Liver (tissue), 3 donors: ENCODE results near the gene MYOCOS.

Experiments
- ATF3 ChIP-seq: IDR thresholded peaks from 2 replicates; pipeline ENCODE4 v1.6.1; 2016; ENCODE audit warnings: antibody characterized with exemption
- CTCF ChIP-seq: fragments of 150-350 bp; IDR thresholded peaks from 2 replicates; pipeline ENCODE4 v1.5.1; 2017; ENCODE audit warnings: improper control_type of control experiment, low read depth, low read length; ENCODE audit not compliant: missing input control
- EGR1 ChIP-seq, 2 donors: IDR thresholded peaks; 2 replicates each; pipeline ENCODE4 v1.6.1; 2016 to 2018; ENCODE audit warnings: antibody characterized with exemption in 2 of 2, low read depth in 2 of 2
- JUND ChIP-seq, 2 donors: IDR thresholded peaks; 2 replicates each; pipeline ENCODE4 v1.6.1; 2016; ENCODE audit warnings: antibody characterized with exemption in 2 of 2
- MAX ChIP-seq: IDR thresholded peaks from 2 replicates; pipeline ENCODE4 v1.6.1; 2016; ENCODE audit warnings: antibody characterized with exemption
- RAD21 ChIP-seq, 2 donors: IDR thresholded peaks; 2 replicates each; pipeline ENCODE4 v1.6.1; 2016; ENCODE audit warnings: antibody characterized with exemption in 2 of 2, mild to moderate bottlenecking in 2 of 2
- REST ChIP-seq: IDR thresholded peaks from 2 replicates; pipeline ENCODE4 v1.6.1; 2016; ENCODE audit warnings: antibody characterized with exemption, mild to moderate bottlenecking
- RXRA ChIP-seq, 2 donors: IDR thresholded peaks; 2 replicates each; pipeline ENCODE4 v1.6.1; 2017 to 2018; ENCODE audit warnings: antibody characterized with exemption in 2 of 2, mild to moderate bottlenecking in 1 of 2
- SP1 ChIP-seq: IDR thresholded peaks from 2 replicates; pipeline ENCODE4 v1.6.1; 2018; ENCODE audit warnings: antibody characterized with exemption, mild to moderate bottlenecking
- TAF1 ChIP-seq: conservative IDR thresholded peaks from 2 replicates; pipeline ENCODE4 v1.6.1; 2016; ENCODE audit warnings: antibody characterized with exemption, mild to moderate bottlenecking
- ZBTB33 ChIP-seq: IDR thresholded peaks from 2 replicates; pipeline ENCODE4 v1.6.1; 2016; ENCODE audit warnings: antibody characterized with exemption
- donor health status: healthy.
- donor health status: healthy.

GRCh38 chr1:171588230-171588629 is 33.8 kb upstream of the MYOCOS start:
- no peak for TF ChIP-seq CTCF
- no peak for TF ChIP-seq SP1
- TF ChIP-seq MAX = no peak
- TF ChIP-seq TAF1 = no peak
- TF ChIP-seq RAD21 (IDR thresholded peaks at IDR 0.05) = no peak
- no peak for TF ChIP-seq REST
- TF ChIP-seq ZBTB33 = no peak
- no peak for TF ChIP-seq RXRA (IDR thresholded peaks at IDR 0.05)
- no peak for TF ChIP-seq ATF3
- no peak for TF ChIP-seq EGR1 (IDR thresholded peaks at IDR 0.05; ENCODE audit: low read depth in 2 of 2)
- TF ChIP-seq JUND (IDR thresholded peaks at IDR 0.05) = no peak
